Measurements from ENCODE around the gene WASF3.

GRCh38 chr13:26614721-26615120, 57.2 kb downstream of the WASF3 start:
- TF ChIP-seq CTCF (IDR thresholded peaks at IDR 0.05; ENCODE audit: borderline replicate concordance, extremely low read depth, low read length, poor library complexity, severe bottlenecking) (no peak), EZH2 (IDR thresholded peaks at IDR 0.05; ENCODE audit: borderline replicate concordance, low read depth, low read length, severe bottlenecking) (no peak)

Measured in DND-41 (cell line).